H9 (cell line): ENCODE data around the gene NEBL. TPM values are rescaled to one million over a fixed set of nuclear protein-coding genes. Genes with fewer than 3 reads are reported as not detected.

Experiments
- DNase-seq: peaks from one replicate; pipeline ENCODE4 v3.0.0-alpha.2; 2017
- H2AFZ ChIP-seq: one replicate; pipeline ENCODE4 v1.6.1; 2013; ENCODE audit warnings: mild to moderate bottlenecking, low read length, control low read depth, moderate library complexity
- H2AK5ac ChIP-seq: 2 replicates; pipeline ENCODE4 v1.6.1; 2013; ENCODE audit warnings: low read length, control low read depth, mixed read lengths; ENCODE audit not compliant: insufficient read length
- H2BK120ac ChIP-seq: one replicate; pipeline ENCODE4 v1.6.1; 2013; ENCODE audit warnings: low read depth, mild to moderate bottlenecking, low read length, control low read depth, inconsistent platforms; ENCODE audit not compliant: poor library complexity, severe bottlenecking
- H2BK12ac ChIP-seq: 2 replicates; pipeline ENCODE4 v1.6.1; 2013; ENCODE audit warnings: low read length, control low read depth, mixed read lengths, low read depth; ENCODE audit not compliant: insufficient read length
- H2BK15ac ChIP-seq: 2 replicates; pipeline ENCODE4 v1.6.1; 2013; ENCODE audit warnings: low read depth, low read length, control low read depth
- H2BK20ac ChIP-seq: one replicate; pipeline ENCODE4 v1.6.1; 2013; ENCODE audit warnings: low read depth, mild to moderate bottlenecking, low read length, control low read depth, inconsistent platforms; ENCODE audit not compliant: poor library complexity, severe bottlenecking
- H2BK5ac ChIP-seq: 2 replicates; pipeline ENCODE4 v1.6.1; 2013; ENCODE audit warnings: low read length, control low read depth, mixed read lengths; ENCODE audit not compliant: insufficient read length
- H3K14ac ChIP-seq: 2 replicates; pipeline ENCODE4 v1.6.1; 2013; ENCODE audit warnings: low read length, control low read depth; ENCODE audit not compliant: insufficient read depth
- H3K18ac ChIP-seq: 2 replicates; pipeline ENCODE4 v1.6.1; 2013; ENCODE audit warnings: low read depth, mild to moderate bottlenecking, mixed read lengths, low read length, control low read depth; ENCODE audit not compliant: insufficient read length
- H3K23ac ChIP-seq: 2 replicates; pipeline ENCODE4 v1.6.1; 2013; ENCODE audit warnings: low read length, control low read depth, mixed read lengths, low read depth; ENCODE audit not compliant: insufficient read length
- H3K23me2 ChIP-seq: 2 replicates; pipeline ENCODE4 v1.6.1; 2013; ENCODE audit warnings: low read depth, mild to moderate bottlenecking, mixed read lengths, low read length, control low read depth; ENCODE audit not compliant: insufficient read length, poor library complexity, severe bottlenecking
- H3K27ac ChIP-seq: 2 replicates; pipeline ENCODE4 v1.5.1; 2013; ENCODE audit warnings: low read length, control low read depth, mixed read lengths, low read depth; ENCODE audit not compliant: insufficient read length
- H3K27me3 ChIP-seq: 2 replicates; pipeline ENCODE4 v1.6.1; 2013; ENCODE audit warnings: low read length, control low read depth, inconsistent platforms; ENCODE audit not compliant: insufficient read depth
- H3K4ac ChIP-seq: 2 replicates; pipeline ENCODE4 v1.6.1; 2013; ENCODE audit warnings: low read depth, mild to moderate bottlenecking, control low read depth, inconsistent platforms, low read length, moderate library complexity
- H3K4me1 ChIP-seq: 2 replicates; pipeline ENCODE4 v1.6.1; 2013; ENCODE audit warnings: low read length, control low read depth, inconsistent platforms; ENCODE audit not compliant: insufficient read depth
- H3K4me2 ChIP-seq: 2 replicates; pipeline ENCODE4 v1.6.1; 2013; ENCODE audit warnings: low read length, control low read depth, mixed read lengths; ENCODE audit not compliant: insufficient read length, insufficient read depth
- H3K56ac ChIP-seq: 2 replicates; pipeline ENCODE4 v1.6.1; 2013; ENCODE audit warnings: low read depth, mild to moderate bottlenecking, mixed read lengths, low read length, control low read depth; ENCODE audit not compliant: insufficient read length
- H3K79me1 ChIP-seq: 2 replicates; pipeline ENCODE4 v1.6.1; 2013; ENCODE audit warnings: low read depth, mild to moderate bottlenecking, moderate library complexity, low read length, control low read depth, inconsistent platforms; ENCODE audit not compliant: insufficient read depth, poor library complexity, severe bottlenecking
- H3K79me2 ChIP-seq: 2 replicates; pipeline ENCODE4 v1.6.1; 2013; ENCODE audit warnings: low read length, control low read depth, inconsistent platforms; ENCODE audit not compliant: insufficient read depth
- H3K9ac ChIP-seq: 2 replicates; pipeline ENCODE4 v1.6.1; 2013; ENCODE audit warnings: low read length, control low read depth, mixed read lengths; ENCODE audit not compliant: insufficient read length; ENCODE audit errors: extremely low read depth
- H3K9me3 ChIP-seq: one replicate; pipeline ENCODE4 v1.6.1; 2013; ENCODE audit warnings: low read depth, low read length, inconsistent platforms; ENCODE audit not compliant: control insufficient read depth
- H3T11ph ChIP-seq: one replicate; pipeline ENCODE4 v1.6.1; 2013; ENCODE audit warnings: mild to moderate bottlenecking, low read length, control low read depth, inconsistent platforms
- H4K20me1 ChIP-seq: one replicate; pipeline ENCODE4 v1.6.1; 2013; ENCODE audit not compliant: control insufficient read depth, insufficient read length, insufficient read depth
- H4K5ac ChIP-seq: 2 replicates; pipeline ENCODE4 v1.6.1; 2013; ENCODE audit warnings: low read depth, mild to moderate bottlenecking, mixed read lengths, low read length, control low read depth; ENCODE audit not compliant: insufficient read length
- H4K8ac ChIP-seq: replicated peaks from 2 replicates; pipeline ENCODE4 v1.6.1; 2013; ENCODE audit warnings: low read length, control low read depth, mixed read lengths, low read depth; ENCODE audit not compliant: insufficient read length
- H4K91ac ChIP-seq: 2 replicates; pipeline ENCODE4 v1.6.1; 2013; ENCODE audit warnings: low read depth, mild to moderate bottlenecking, moderate library complexity, mixed read lengths, low read length, control low read depth; ENCODE audit not compliant: insufficient read length
- H3K27ac Mint-ChIP-seq, 3 experiments: 2 replicates in 2 of 3; 3 replicates in 1 of 3; pipeline ENCODE4 v1.8.0; 2020 to 2021; ENCODE audit warnings: mixed read lengths in 3 of 3, mild to moderate bottlenecking in 1 of 3, moderate library complexity in 1 of 3
- H3K27me3 Mint-ChIP-seq: 2 replicates; pipeline ENCODE4 v1.8.0; 2021; ENCODE audit warnings: low read depth, mild to moderate bottlenecking, moderate library complexity, mixed read lengths
- H3K36me3 Mint-ChIP-seq, 3 experiments: 2 replicates in 2 of 3; 3 replicates in 1 of 3; pipeline ENCODE4 v1.8.0; 2020 to 2021; ENCODE audit warnings: low read depth in 3 of 3, mixed read lengths in 3 of 3; ENCODE audit not compliant: insufficient read depth in 1 of 3
- H3K4me1 Mint-ChIP-seq, 2 experiments: 2 replicates each; pipeline ENCODE4 v1.8.0; 2020; ENCODE audit warnings: mixed read lengths in 2 of 2
- H3K4me3 Mint-ChIP-seq, 2 experiments: 2 replicates in 1 of 2; 3 replicates in 1 of 2; pipeline ENCODE4 v1.8.0; 2020 to 2021; ENCODE audit warnings: mild to moderate bottlenecking in 2 of 2, mixed read lengths in 2 of 2, moderate library complexity in 1 of 2
- H3K9me3 Mint-ChIP-seq, 2 experiments: 2 replicates in 1 of 2; 3 replicates in 1 of 2; pipeline ENCODE4 v1.8.0; 2020; ENCODE audit warnings: mild to moderate bottlenecking in 2 of 2, mixed read lengths in 2 of 2, moderate library complexity in 1 of 2
- total RNA-seq: library from RNA; stranded (reverse); gene quantifications from 2 replicates; pipeline ENCODE4 v1.2.1, GENCODE V29; 2021
- TF ChIP-seq, protein P1 (sequence below): fragments of 200-600 bp; sonication (generic); conservative IDR thresholded peaks from 3 replicates; pipeline ENCODE4 v1.8.0; 2021; ENCODE audit warnings: antibody characterized with exemption, mild to moderate bottlenecking

Gene NEBL
- total RNA-seq, 1 experiment from 2014 or later = 20.9 TPM

DNA sequence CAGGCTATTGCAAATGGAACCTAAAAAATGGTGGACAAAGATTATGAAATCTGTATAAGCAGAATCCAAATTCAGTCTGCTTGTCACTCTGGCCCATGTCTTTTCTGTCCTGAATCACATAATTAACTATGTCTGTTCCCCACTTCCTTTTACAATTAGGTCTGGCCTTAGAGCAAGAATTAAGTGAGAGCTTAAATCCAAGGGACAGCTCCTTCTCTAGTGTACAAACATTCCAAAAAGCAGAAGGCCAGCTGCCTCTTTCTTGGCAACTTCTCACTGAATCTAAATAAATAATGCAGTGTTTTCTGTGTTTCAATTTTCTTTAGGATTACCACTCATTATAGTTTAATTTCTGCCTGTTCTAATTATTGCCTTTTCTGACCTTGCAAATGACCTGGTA lies 39.3 kb upstream of the NEBL start:
- Histone ChIP-seq H3T11ph (no peak overlapping the region), H3K27me3 (no peaks in the 10 kb centered on the region), H3K4me1 (no peaks in the 10 kb centered on the region), H4K8ac (no peak overlapping the region), H3K14ac (no peak overlapping the region), H2BK120ac (no peak overlapping the region), H4K91ac (no peak overlapping the region), H3K18ac (no peak overlapping the region), H2BK12ac (no peak overlapping the region), H3K79me2 (no peaks in the 10 kb centered on the region), H2BK5ac (no peak overlapping the region), H3K4ac (no peak overlapping the region), H4K5ac (no peak overlapping the region), H3K27ac (no peak overlapping the region), H3K56ac (no peak overlapping the region), H3K9me3 (no peaks in the 10 kb centered on the region), H2AK5ac (no peak overlapping the region), H2AFZ (no peak overlapping the region), H3K9ac (no peak overlapping the region), H4K20me1 (no peaks in the 10 kb centered on the region), H3K4me2 (no peak overlapping the region), H3K23ac (no peak overlapping the region), H2BK15ac (no peak overlapping the region), H3K79me1 (no peaks in the 10 kb centered on the region), H3K23me2 (no peaks in the 10 kb centered on the region), H2BK20ac (no peak overlapping the region)
- peaks cover 11 to 25% (median 24%) of the 10 kb centered on the region in 3 experiments for H3K36me3 Mint-ChIP-seq
- no peak overlapping the region for H3K4me3 Mint-ChIP-seq
- TF ChIP-seq, protein P1, sequence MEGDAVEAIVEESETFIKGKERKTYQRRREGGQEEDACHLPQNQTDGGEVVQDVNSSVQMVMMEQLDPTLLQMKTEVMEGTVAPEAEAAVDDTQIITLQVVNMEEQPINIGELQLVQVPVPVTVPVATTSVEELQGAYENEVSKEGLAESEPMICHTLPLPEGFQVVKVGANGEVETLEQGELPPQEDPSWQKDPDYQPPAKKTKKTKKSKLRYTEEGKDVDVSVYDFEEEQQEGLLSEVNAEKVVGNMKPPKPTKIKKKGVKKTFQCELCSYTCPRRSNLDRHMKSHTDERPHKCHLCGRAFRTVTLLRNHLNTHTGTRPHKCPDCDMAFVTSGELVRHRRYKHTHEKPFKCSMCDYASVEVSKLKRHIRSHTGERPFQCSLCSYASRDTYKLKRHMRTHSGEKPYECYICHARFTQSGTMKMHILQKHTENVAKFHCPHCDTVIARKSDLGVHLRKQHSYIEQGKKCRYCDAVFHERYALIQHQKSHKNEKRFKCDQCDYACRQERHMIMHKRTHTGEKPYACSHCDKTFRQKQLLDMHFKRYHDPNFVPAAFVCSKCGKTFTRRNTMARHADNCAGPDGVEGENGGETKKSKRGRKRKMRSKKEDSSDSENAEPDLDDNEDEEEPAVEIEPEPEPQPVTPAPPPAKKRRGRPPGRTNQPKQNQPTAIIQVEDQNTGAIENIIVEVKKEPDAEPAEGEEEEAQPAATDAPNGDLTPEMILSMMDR = no peak
- no peak for DNase-seq
- H3K27me3 Mint-ChIP-seq = no peaks in the 10 kb centered on the region
- no peaks in the 10 kb centered on the region for H3K4me1 Mint-ChIP-seq
- H3K9me3 Mint-ChIP-seq = peaks cover 22 to 30% of the 10 kb centered on the region in 2 experiments
- no peak overlapping the region for H3K27ac Mint-ChIP-seq
